Esophagus muscularis mucosa (tissue), 4 donors: Measurements from ENCODE around the gene NDUFS7.

Source experiments
- CTCF ChIP-seq, 3 experiments: fragments of 200-600 bp in 2 of 3; fragments of 450-650 bp in 1 of 3; sonication (generic) in 2 of 3; IDR thresholded peaks; one replicate each; pipeline ENCODE4 v1.5.1; 2017 to 2019; ENCODE audit warnings: antibody characterized with exemption in 3 of 3, mild to moderate bottlenecking in 2 of 3, moderate library complexity in 1 of 3
- EP300 ChIP-seq: sonication (generic); formaldehyde crosslinking; IDR thresholded peaks from one replicate; pipeline ENCODE4 v1.6.1; 2017; ENCODE audit warnings: antibody characterized with exemption
- POLR2A ChIP-seq: fragments of 450-650 bp; IDR thresholded peaks from one replicate; pipeline ENCODE4 v1.6.1; 2017; ENCODE audit warnings: antibody characterized with exemption, moderate library complexity, mild to moderate bottlenecking, low read depth
- POLR2AphosphoS5 ChIP-seq, 2 donors: sonication (generic); formaldehyde crosslinking; IDR thresholded peaks; one replicate each; pipeline ENCODE4 v1.6.1; 2017; ENCODE audit warnings: antibody characterized with exemption in 2 of 2

DNA sequence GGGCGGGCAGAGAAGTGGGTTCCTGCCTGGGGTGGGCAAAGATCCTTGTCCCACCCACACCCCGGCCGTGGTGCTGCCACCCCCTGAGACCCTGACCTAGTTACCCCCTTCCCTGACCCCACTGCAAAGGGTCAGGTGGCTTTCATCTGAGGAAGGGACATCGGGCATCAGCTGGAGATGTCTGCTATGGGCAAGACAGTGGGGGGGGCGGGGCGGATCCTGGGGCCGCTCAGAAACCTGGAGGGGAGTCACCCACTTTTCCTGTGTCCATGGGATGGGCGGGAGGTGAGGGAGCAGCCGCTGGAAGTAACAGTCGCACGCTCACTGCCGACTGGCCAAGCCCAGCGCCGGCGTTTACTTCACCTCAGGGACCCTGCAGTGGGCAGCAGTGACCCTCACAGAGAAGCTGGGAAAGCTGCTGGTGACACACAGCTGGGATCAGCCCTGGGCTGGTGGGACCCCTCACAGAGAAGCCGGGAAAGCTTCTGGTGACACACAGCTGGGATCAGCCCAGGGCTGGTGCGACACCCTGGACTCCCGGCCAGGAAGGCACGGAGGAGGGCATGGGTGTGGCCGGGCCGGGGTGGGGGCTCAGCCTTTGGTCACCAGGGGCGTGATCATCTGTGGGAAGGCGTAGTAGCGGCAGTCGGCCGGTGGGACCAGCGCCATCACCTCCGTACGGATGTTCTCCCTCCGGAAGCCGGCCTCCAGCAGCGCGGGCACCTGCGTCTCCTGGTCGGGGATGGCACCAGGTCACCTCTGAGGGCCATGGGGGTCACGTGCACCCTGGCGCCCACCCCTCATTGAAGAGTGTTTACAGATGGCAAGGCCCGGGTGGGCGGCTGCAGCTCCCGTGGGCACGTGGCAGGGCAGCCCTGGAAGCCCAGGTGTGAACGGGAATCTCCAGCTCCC, 13.3 kb downstream of the NDUFS7 start:
- TF ChIP-seq CTCF (IDR thresholded peaks at IDR 0.05) (no peak), POLR2AphosphoS5 (IDR thresholded peaks at IDR 0.05) (no peak), EP300 (no peak), POLR2A (no peak)
